GM23338 (cell line): ENCODE measurements around the gene ZNF853. TPM values are rescaled to one million over a fixed set of nuclear protein-coding genes. Genes with fewer than 3 reads are reported as not detected.

ENCODE experiments used
- CTCF ChIP-seq, 2 experiments: fragments of 200-600 bp in 1 of 2; sonication (generic) in 1 of 2; conservative IDR thresholded peaks; 2 replicates each; pipeline versions ENCODE4 v1.5.1 to v1.6.1; 2016 to 2017; ENCODE audit warnings: antibody characterized with exemption in 2 of 2, low read depth in 2 of 2, mild to moderate bottlenecking in 2 of 2, moderate library complexity in 1 of 2
- EZH2phosphoT487 ChIP-seq: fragments of 200-600 bp; sonication (generic); IDR thresholded peaks from one replicate; pipeline ENCODE4 v1.8.1; 2018; ENCODE audit warnings: antibody characterized with exemption; ENCODE audit not compliant: unreplicated experiment
- JUNB ChIP-seq: IDR thresholded peaks from one replicate; pipeline ENCODE4 v1.6.1; 2016; ENCODE audit warnings: antibody characterized with exemption; ENCODE audit not compliant: unreplicated experiment
- NANOG ChIP-seq: IDR thresholded peaks from 2 replicates; pipeline ENCODE4 v1.6.1; 2016; ENCODE audit warnings: antibody characterized with exemption, borderline replicate concordance
- POLR2AphosphoS5 ChIP-seq: IDR thresholded peaks from 2 replicates; pipeline ENCODE4 v1.6.1; 2016; ENCODE audit warnings: antibody characterized with exemption, low read depth
- STAT1 ChIP-seq: IDR thresholded peaks from one replicate; pipeline ENCODE4 v1.6.1; 2016; ENCODE audit warnings: antibody characterized with exemption; ENCODE audit not compliant: unreplicated experiment
- ZNF331 ChIP-seq: fragments of 250-450 bp; sonication (Bioruptor Pico); IDR thresholded peaks from 2 replicates; pipeline ENCODE4 v1.5.0; 2020; ENCODE audit warnings: low read depth, mild to moderate bottlenecking, moderate library complexity
- ZNF462 ChIP-seq: fragments of 250-450 bp; sonication (Bioruptor Pico); IDR thresholded peaks from 2 replicates; pipeline ENCODE4 v1.5.0; 2020; ENCODE audit warnings: mild to moderate bottlenecking, moderate library complexity
- polyA plus RNA-seq: library from polyadenylated mRNA; unstranded; fragments of >200 nt; fragmentation: Nextera tagmentation; extraction: Ambion mirVana; gene quantifications from 2 replicates; pipeline ENCODE4 v1.2.1, GENCODE V29; 2016
- total RNA-seq: library from RNA; depleted of rRNA; stranded (reverse); fragments of >200 nt; shearing (Covaris generic); gene quantifications from 2 replicates; pipeline ENCODE4 v1.2.3, GENCODE V29; 2014

The ZNF853 gene
- total and polyA plus RNA-seq, 2 experiments from 2014 or later: 0.32 to 8.9 TPM

DNA sequence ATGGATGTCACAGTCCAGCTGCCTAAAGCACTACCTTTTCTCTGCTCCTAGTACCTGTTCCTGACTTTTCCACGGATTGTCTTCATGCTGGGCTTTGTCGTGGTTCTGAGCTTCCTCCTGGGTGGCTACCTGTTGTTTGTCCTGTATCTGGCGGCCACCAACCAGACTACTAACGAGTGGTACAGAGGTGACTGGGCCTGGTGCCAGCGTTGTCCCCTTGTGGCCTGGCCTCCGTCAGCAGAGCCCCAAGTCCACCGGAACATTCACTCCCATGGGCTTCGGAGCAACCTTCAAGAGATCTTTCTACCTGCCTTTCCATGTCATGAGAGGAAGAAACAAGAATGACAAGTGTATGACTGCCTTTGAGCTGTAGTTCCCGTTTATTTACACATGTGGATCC is 26.8 kb upstream of the ZNF853 start (continued):
- TF ChIP-seq ZNF462 (CRISPR knock-in tag) (no peak), CTCF (conservative IDR thresholded peaks at IDR 0.05; ENCODE audit: low read depth in 2 of 2) (no peak), JUNB (no peak), ZNF331 (CRISPR knock-in tag) (no peak), POLR2AphosphoS5 (no peak), EZH2phosphoT487 (no peak), STAT1 (no peak), NANOG (no peak)
